ENCODE measurements around the gene HBS1L. TPM values are rescaled to one million over a fixed set of nuclear protein-coding genes. Genes with fewer than 3 reads are reported as not detected.

HBS1L gene
- total RNA-seq, 4 donors from 2014 or later, result 23.8 to 116 (median 69.2) TPM

- no peaks in the 10 kb centered on the region for H3K4me1 ChIP-seq
- no peaks in the 10 kb centered on the region for H3K36me3 ChIP-seq
- intact Hi-C loops (cut with DNase I; ENCODE audit: low total_unique reads), result no loop called here
- TF ChIP-seq CTCF (IDR thresholded peaks at IDR 0.05), result no peak
- no peak for TF ChIP-seq POLR2A (IDR thresholded peaks at IDR 0.05)
- H3K9me3 ChIP-seq, result no peaks in the 10 kb centered on the region
- no peaks in the 10 kb centered on the region for H3K27me3 ChIP-seq
- H3K4me3 ChIP-seq, result no peak overlapping the region
- no peak overlapping the region for H3K27ac ChIP-seq
- DNase-seq, result no peak
These were observed 20.4 kb upstream of the HBS1L start for GRCh38 chr6:135075018-135075417.

DNA sequence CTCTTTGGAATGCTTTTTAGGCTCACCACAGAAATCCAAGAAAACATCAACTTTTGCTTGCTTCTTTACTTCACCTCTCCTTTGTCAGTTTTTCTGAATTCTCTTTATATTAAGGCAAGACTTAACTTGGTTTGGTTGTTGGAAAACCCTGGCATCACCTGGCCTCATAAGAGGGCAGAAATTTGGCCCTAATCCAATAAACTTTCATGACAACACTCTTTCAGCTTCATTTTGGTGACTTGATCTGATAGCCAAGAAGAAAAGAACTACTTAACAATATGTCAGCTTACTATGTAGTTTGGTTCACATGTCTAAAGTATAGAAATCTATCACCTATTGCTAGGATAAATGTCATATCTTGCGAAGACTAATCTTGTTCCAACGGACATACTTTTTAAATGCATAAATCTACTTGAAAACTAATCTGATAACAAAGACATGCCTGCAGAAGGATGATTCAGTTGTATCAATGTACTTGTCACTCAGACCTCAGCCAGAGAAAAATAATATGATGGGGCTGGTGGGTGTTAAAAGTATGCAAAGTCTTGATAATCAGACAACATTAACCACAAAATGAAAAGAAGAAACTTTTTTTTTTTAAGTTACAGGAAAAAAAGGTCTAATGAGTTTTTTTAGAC is 19.3 kb upstream of the HBS1L start:
- no peak overlapping the region for H3K4me3 ChIP-seq

DNA sequence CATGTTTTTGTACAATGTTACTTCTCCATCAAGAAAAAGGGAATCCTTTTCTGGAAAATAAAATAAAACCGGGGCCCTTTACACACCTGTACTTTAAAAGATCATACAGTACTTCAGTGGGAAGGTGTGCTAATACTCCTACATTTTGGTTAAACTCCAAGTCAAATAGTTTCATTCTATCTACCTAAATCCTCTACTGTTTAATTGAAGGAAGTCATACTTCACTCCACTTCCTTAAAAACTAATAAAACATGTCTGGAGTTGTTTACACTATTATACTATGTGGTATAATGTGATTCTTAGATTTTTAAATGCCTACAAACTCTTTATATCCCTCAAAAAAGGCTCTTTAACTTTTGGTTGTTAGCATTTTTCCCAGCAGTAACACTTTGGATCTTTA is 18.6 kb upstream of the HBS1L start:
- Histone ChIP-seq H3K9me3 (no peaks in the 10 kb centered on the region), H3K4me3 (no peak overlapping the region), H3K36me3 (no peaks in the 10 kb centered on the region), H3K27me3 (no peaks in the 10 kb centered on the region), H3K4me1 (no peaks in the 10 kb centered on the region), H3K27ac (no peak overlapping the region)
- TF ChIP-seq CTCF (IDR thresholded peaks at IDR 0.05) (no peak), POLR2A (IDR thresholded peaks at IDR 0.05) (no peak)
- intact Hi-C loops (cut with DNase I; ENCODE audit: low total_unique reads), result no loop called here
- DNase-seq, result no peak

More for the DNA sequence above, 19.3 kb upstream of the HBS1L start:
- Histone ChIP-seq H3K36me3 (no peaks in the 10 kb centered on the region), H3K9me3 (no peaks in the 10 kb centered on the region), H3K4me1 (no peaks in the 10 kb centered on the region), H3K27me3 (no peaks in the 10 kb centered on the region), H3K27ac (no peak overlapping the region)
- DNase-seq, result no peak
- intact Hi-C loops (cut with DNase I; ENCODE audit: low total_unique reads), result no loop called here
- TF ChIP-seq CTCF (IDR thresholded peaks at IDR 0.05) (no peak), POLR2A (IDR thresholded peaks at IDR 0.05) (no peak)

- DNase-seq, result no peak
These were observed 18.1 kb upstream of the HBS1L start for GRCh38 chr6:135072753-135073152.

GRCh38 chr6:135071541-135071940 is 16.9 kb upstream of the HBS1L start:
- no peak for TF ChIP-seq POLR2A (IDR thresholded peaks at IDR 0.05)
- TF ChIP-seq CTCF (IDR thresholded peaks at IDR 0.05), result no peak
- H3K9me3 ChIP-seq, result no peaks in the 10 kb centered on the region
- H3K4me3 ChIP-seq, result no peak overlapping the region
- no peaks in the 10 kb centered on the region for H3K27me3 ChIP-seq
- no peak for DNase-seq
- H3K27ac ChIP-seq, result no peak overlapping the region
- H3K4me1 ChIP-seq, result no peaks in the 10 kb centered on the region
- intact Hi-C loops (cut with DNase I; ENCODE audit: low total_unique reads), result no loop called here
- no peaks in the 10 kb centered on the region for H3K36me3 ChIP-seq

More at GRCh38 chr6:135072753-135073152, 18.1 kb upstream of the HBS1L start:
- intact Hi-C loops (cut with DNase I; ENCODE audit: low total_unique reads), result no loop called here
- no peaks in the 10 kb centered on the region for H3K9me3 ChIP-seq
- H3K36me3 ChIP-seq, result no peaks in the 10 kb centered on the region
- no peaks in the 10 kb centered on the region for H3K27me3 ChIP-seq
- H3K27ac ChIP-seq, result no peak overlapping the region
- TF ChIP-seq CTCF (IDR thresholded peaks at IDR 0.05), result no peak
- H3K4me1 ChIP-seq, result no peaks in the 10 kb centered on the region
- H3K4me3 ChIP-seq, result no peak overlapping the region

All from uterus (tissue), 4 donors.